RWPE1 (cell line): ENCODE results near the gene FHOD3.

Experiments
- CTCF ChIA-PET: fragments of 350-600 bp; sonication (Branson Sonifier 250); formaldehyde crosslinking; extraction: SDS; loops from one replicate; lab custom pipeline; 2021; lab: Yijun Ruan, JAX
- POLR2A ChIA-PET: fragments of 400-600 bp; formaldehyde crosslinking; extraction: SDS; loops from one replicate; lab custom pipeline; 2020; ENCODE audit warnings: antibody characterized with exemption; ENCODE audit not compliant: low non-redundant PET; lab: Yijun Ruan, JAX
- DNase-seq: peaks from one replicate; pipeline ENCODE4 v3.0.0; 2012; ENCODE audit warnings: low spot score
- H3K27ac ChIP-seq: fragments of 450-650 bp; 2 replicates; pipeline ENCODE4 v1.5.1; 2017
- CTCF ChIP-seq: fragments of 450-650 bp; conservative IDR thresholded peaks from 2 replicates; pipeline ENCODE4 v1.5.1; 2017; ENCODE audit warnings: low read depth, mild to moderate bottlenecking

FHOD3 gene

GRCh38 chr18:36471393-36471792 lies 173.9 kb downstream of the FHOD3 start:
- ChIA-PET CTCF (no interaction called here), POLR2A (no interaction called here)
- TF ChIP-seq CTCF = no peak
- DNase-seq = no peak
- no peak overlapping the region for H3K27ac ChIP-seq

- DNase-seq = no peak
- no peak overlapping the region for H3K27ac ChIP-seq
- ChIA-PET CTCF (no interaction called here), POLR2A (no interaction called here)
- no peak for TF ChIP-seq CTCF
Measured at GRCh38 chr18:36476433-36476832, 178.9 kb downstream of the FHOD3 start.

DNA sequence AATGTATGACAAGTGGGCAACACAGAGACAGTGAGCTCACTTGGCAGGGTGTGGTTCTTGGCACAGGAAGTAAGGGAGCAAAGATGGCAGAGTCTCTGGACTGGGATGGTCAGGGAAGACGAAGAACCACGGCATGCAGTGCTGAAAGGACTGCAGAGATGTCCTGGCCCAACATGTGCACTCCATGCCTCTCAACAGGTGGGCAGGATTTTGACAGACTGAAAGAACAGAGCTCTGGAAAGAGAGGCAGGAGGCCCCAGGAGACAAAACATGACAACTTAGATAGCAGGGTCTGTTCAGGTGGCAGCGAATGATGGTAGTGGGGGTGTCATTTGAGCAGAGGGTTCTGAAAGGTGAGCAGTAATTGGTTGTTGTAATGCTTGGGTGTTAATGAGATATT lies 180.3 kb downstream of the FHOD3 start:
- DNase-seq = no peak
- no peak for TF ChIP-seq CTCF
- no peak overlapping the region for H3K27ac ChIP-seq
- CTCF ChIA-PET = interaction anchor here (0.7 kb wide), 1 partner anchor 45 kb away, joined by 3 read pairs; no protein-coding TSS in a partner anchor
- POLR2A ChIA-PET = no interaction called here

- POLR2A ChIA-PET = no interaction called here
- no peak for DNase-seq
- H3K27ac ChIP-seq = no peak overlapping the region
- TF ChIP-seq CTCF = no peak
- CTCF ChIA-PET = interaction anchor here (0.6 kb wide), 1 partner anchor 12 kb away, joined by 3 read pairs; no protein-coding TSS in a partner anchor
Measured at GRCh38 chr18:36481201-36481657, 183.7 kb downstream of the FHOD3 start.

DNA sequence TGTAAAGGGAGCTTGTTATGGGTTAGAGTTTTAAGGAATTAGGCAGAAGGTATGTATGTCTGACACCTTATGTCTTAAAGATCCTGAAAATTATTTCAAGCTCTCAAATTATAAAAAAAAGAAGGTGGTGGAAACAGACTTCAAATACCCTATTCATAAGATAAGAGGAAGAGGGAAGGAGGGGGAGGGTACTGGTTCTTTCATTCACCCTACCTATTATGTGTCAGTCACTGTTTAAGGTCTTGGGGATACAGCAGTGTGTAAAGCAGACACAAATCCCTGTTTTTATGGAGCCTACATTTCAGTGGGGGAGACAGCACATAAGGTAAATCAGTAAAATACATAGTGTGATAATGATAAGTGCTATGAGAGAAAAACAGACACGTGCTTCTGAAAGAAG lies 184.4 kb downstream of the FHOD3 start:
- no peak for DNase-seq
- ChIA-PET POLR2A (no interaction called here), CTCF (no interaction called here)
- TF ChIP-seq CTCF = no peak
- H3K27ac ChIP-seq = no peak overlapping the region

DNA sequence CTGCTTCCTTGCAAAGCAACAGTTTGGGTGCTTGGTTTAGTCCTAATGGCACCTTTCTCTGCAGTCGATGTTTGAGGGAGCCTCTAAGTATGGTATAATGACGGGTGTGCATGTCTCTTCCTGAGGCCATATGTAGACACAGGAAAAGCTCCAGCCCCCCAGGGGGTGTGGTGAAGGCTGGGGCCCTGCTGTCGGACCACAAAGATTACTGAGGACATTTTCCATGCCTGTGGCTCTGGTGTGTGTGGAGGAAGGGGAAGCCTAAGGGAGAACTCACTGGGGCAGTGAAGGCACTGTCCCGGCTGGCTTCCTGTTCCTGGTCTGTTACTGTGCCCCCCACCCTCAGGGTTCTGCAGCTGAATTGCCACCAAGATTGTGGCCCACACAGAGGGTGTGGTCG lies 187.1 kb downstream of the FHOD3 start:
- no peak overlapping the region for H3K27ac ChIP-seq
- no peak for TF ChIP-seq CTCF
- ChIA-PET POLR2A (no interaction called here), CTCF (no interaction called here)
- no peak for DNase-seq
